22Rv1 (cell line): Measurements from ENCODE around the gene KLHL11.

ENCODE experiments used
- ZFX ChIP-seq: fragments of 450-650 bp; IDR thresholded peaks from 2 replicates; pipeline ENCODE4 v1.6.1; 2017; ENCODE audit warnings: antibody characterized with exemption, borderline replicate concordance
- TF ChIP-seq, protein P1 (sequence below): fragments of 450-650 bp; IDR thresholded peaks from 2 replicates; pipeline ENCODE4 v1.5.1; 2017; ENCODE audit warnings: mild to moderate bottlenecking

DNA sequence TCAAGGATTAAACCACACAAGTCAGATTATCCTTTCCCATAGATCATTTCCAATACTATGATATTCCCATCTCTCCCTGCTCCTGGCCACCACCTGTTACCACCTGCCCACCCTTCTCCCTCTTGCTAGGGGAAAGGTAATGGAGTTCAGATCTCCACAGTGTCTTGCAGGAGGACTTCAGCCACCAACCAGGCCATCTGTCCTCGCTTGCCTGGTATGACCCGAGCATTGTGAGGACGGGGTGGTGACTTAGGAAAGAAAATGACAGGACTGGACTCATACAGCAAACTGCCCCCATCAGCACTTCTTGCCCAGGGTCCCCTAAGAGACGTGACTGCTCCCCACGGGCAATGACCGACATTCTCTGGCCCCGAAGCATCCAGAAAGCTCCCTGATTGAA lies 41.6 kb downstream of the KLHL11 start:
- TF ChIP-seq, protein P1, sequence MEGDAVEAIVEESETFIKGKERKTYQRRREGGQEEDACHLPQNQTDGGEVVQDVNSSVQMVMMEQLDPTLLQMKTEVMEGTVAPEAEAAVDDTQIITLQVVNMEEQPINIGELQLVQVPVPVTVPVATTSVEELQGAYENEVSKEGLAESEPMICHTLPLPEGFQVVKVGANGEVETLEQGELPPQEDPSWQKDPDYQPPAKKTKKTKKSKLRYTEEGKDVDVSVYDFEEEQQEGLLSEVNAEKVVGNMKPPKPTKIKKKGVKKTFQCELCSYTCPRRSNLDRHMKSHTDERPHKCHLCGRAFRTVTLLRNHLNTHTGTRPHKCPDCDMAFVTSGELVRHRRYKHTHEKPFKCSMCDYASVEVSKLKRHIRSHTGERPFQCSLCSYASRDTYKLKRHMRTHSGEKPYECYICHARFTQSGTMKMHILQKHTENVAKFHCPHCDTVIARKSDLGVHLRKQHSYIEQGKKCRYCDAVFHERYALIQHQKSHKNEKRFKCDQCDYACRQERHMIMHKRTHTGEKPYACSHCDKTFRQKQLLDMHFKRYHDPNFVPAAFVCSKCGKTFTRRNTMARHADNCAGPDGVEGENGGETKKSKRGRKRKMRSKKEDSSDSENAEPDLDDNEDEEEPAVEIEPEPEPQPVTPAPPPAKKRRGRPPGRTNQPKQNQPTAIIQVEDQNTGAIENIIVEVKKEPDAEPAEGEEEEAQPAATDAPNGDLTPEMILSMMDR: no peak
- TF ChIP-seq ZFX: no peak
